ENCODE measurements around the gene CHPF2.
A peak's percentile ranks its signal among the peaks of the same experiment; 100 is the strongest.

Gene CHPF2

GRCh38 chr7:151260883-151261282 is 28.6 kb downstream of the CHPF2 start:
- DNase-seq (ENCODE audit: low read depth, low spot score), result no peak

GRCh38 chr7:151261529-151261928 is 29.2 kb downstream of the CHPF2 start:
- no peak for DNase-seq (ENCODE audit: low read depth, low spot score)

- no peak for DNase-seq (ENCODE audit: low read depth, low spot score)
Observed at GRCh38 chr7:151264615-151265014, 32.3 kb downstream of the CHPF2 start.

GRCh38 chr7:151265351-151265931 is 33.2 kb downstream of the CHPF2 start:
- DNase-seq (ENCODE audit: low read depth, low spot score), result no peak

GRCh38 chr7:151269511-151269910 is 37.2 kb downstream of the CHPF2 start:
- no peak for DNase-seq (ENCODE audit: low read depth, low spot score)

- DNase-seq (ENCODE audit: low read depth, low spot score), result no peak
Observed at GRCh38 chr7:151271699-151272355, 39.5 kb downstream of the CHPF2 start.

- DNase-seq (ENCODE audit: low read depth, low spot score), result no peak
Observed at GRCh38 chr7:151272405-151272804, 40.1 kb downstream of the CHPF2 start.

- no peak for DNase-seq (ENCODE audit: low read depth, low spot score)
Observed at GRCh38 chr7:151272877-151273276, 40.6 kb downstream of the CHPF2 start.

GRCh38 chr7:151273651-151274390 is 41.5 kb downstream of the CHPF2 start:
- no peak for DNase-seq (ENCODE audit: low read depth, low spot score)

- no peak for DNase-seq (ENCODE audit: low read depth, low spot score)
Observed at GRCh38 chr7:151274396-151274795, 42.1 kb downstream of the CHPF2 start.

- DNase-seq (ENCODE audit: low read depth, low spot score), result no peak
Observed at GRCh38 chr7:151274936-151275812, 42.9 kb downstream of the CHPF2 start.

GRCh38 chr7:151275813-151276577 is 43.7 kb downstream of the CHPF2 start:
- no peak for DNase-seq (ENCODE audit: low read depth, low spot score)

- DNase-seq (ENCODE audit: low read depth, low spot score), result peak; percentile 42
Observed at GRCh38 chr7:151276666-151277590, 44.6 kb downstream of the CHPF2 start.

GRCh38 chr7:151277631-151278030 is 45.3 kb downstream of the CHPF2 start:
- DNase-seq (ENCODE audit: low read depth, low spot score), result no peak

- DNase-seq (ENCODE audit: low read depth, low spot score), result no peak
Observed at GRCh38 chr7:151278949-151279348, 46.7 kb downstream of the CHPF2 start.

- DNase-seq (ENCODE audit: low read depth, low spot score), result no peak
Observed at GRCh38 chr7:151279868-151280267, 47.6 kb downstream of the CHPF2 start.

- DNase-seq (ENCODE audit: low read depth, low spot score), result no peak
Observed at GRCh38 chr7:151280388-151281019, 48.2 kb downstream of the CHPF2 start.

- DNase-seq (ENCODE audit: low read depth, low spot score), result no peak
Observed at GRCh38 chr7:151281686-151282085, 49.4 kb downstream of the CHPF2 start.

- no peak for DNase-seq (ENCODE audit: low read depth, low spot score)
Observed at GRCh38 chr7:151282111-151282510, 49.8 kb downstream of the CHPF2 start.

- DNase-seq (ENCODE audit: low read depth, low spot score), result no peak
Observed at GRCh38 chr7:151283302-151283701, 51.0 kb downstream of the CHPF2 start.
